LoVo (cell line): Measurements from ENCODE around the gene RAB5IF.
A peak's percentile ranks its signal among the peaks of the same experiment; 100 is the strongest.
"Not testable (repeated sequence)": the region's sequence is repeated elsewhere in the genome, so short reads cannot be mapped to it uniquely, and the experiment has no call there.

ENCODE experiments used
- DNase-seq: peaks from one replicate; pipeline ENCODE4 v3.0.0-alpha.2; 2016; ENCODE audit warnings: low spot score

Gene RAB5IF

GRCh38 chr20:36585410-36586125 lies 20.0 kb upstream of the RAB5IF start:
- DNase-seq, result no peak

- no peak for DNase-seq
These were observed 18.1 kb upstream of the RAB5IF start for GRCh38 chr20:36587388-36588070.

GRCh38 chr20:36591281-36591680 lies 14.3 kb upstream of the RAB5IF start:
- no peak for DNase-seq

GRCh38 chr20:36591854-36592641 lies 13.5 kb upstream of the RAB5IF start:
- DNase-seq, result peak; percentile 31

- no peak for DNase-seq
These were observed 12.1 kb upstream of the RAB5IF start for GRCh38 chr20:36593347-36593929.

- no peak for DNase-seq
These were observed 5.7 kb upstream of the RAB5IF start for GRCh38 chr20:36599912-36600345.

- DNase-seq, result no peak
These were observed 4.0 kb upstream of the RAB5IF start for GRCh38 chr20:36601540-36601939.

GRCh38 chr20:36604952-36605398 lies 604 bp upstream of the RAB5IF start:
- no peak for DNase-seq

- peak; percentile 43 for DNase-seq
These were observed 833 bp downstream of the RAB5IF start for GRCh38 chr20:36606158-36607066.

- peak; percentile 77 for DNase-seq
These were observed 2.2 kb downstream of the RAB5IF start for GRCh38 chr20:36607586-36608387.

GRCh38 chr20:36608388-36608728 lies 2.8 kb downstream of the RAB5IF start:
- DNase-seq, result not testable (repeated sequence)

- DNase-seq, result no peak
These were observed 6.0 kb downstream of the RAB5IF start for GRCh38 chr20:36611625-36612024.

GRCh38 chr20:36613974-36614373 lies 8.4 kb downstream of the RAB5IF start:
- peak; percentile 34 for DNase-seq

GRCh38 chr20:36614781-36615557 lies 9.4 kb downstream of the RAB5IF start:
- no peak for DNase-seq

GRCh38 chr20:36620917-36621316 lies 15.3 kb downstream of the RAB5IF start:
- no peak for DNase-seq

- no peak for DNase-seq
These were observed 17.9 kb downstream of the RAB5IF start for GRCh38 chr20:36623444-36623843.

- DNase-seq, result no peak
These were observed 18.7 kb downstream of the RAB5IF start for GRCh38 chr20:36624068-36624943.

- no peak for DNase-seq
These were observed 19.4 kb downstream of the RAB5IF start for GRCh38 chr20:36624944-36625324.

- DNase-seq, result no peak
These were observed 22.5 kb downstream of the RAB5IF start for GRCh38 chr20:36628076-36628475.
